Liver (tissue), 9 donors: ENCODE results near the gene PEX16. TPM values are rescaled to one million over a fixed set of nuclear protein-coding genes. Genes with fewer than 3 reads are reported as not detected.

Experiments
- DNase-seq: peaks from one replicate; pipeline ENCODE4 v3.0.0-alpha.2; 2017; ENCODE audit warnings: low spot score
- H3K27ac ChIP-seq, 2 donors: one replicate each; pipeline ENCODE4 v1.7.0; 2013; ENCODE audit warnings: inconsistent platforms in 2 of 2, low read length in 2 of 2, control low read depth in 1 of 2, low read depth in 1 of 2, mild to moderate bottlenecking in 1 of 2
- H3K27me3 ChIP-seq, 4 donors: one replicate each; pipeline versions ENCODE4 v1.6.1 to v1.7.0; 2013; ENCODE audit warnings: low read length in 3 of 4, inconsistent platforms in 1 of 4, mild to moderate bottlenecking in 1 of 4, moderate library complexity in 1 of 4; ENCODE audit not compliant: control insufficient read depth in 4 of 4, insufficient read depth in 4 of 4
- H3K36me3 ChIP-seq, 4 donors: one replicate each; pipeline versions ENCODE4 v1.6.1 to v1.7.0; 2013; ENCODE audit warnings: low read length in 3 of 4, mild to moderate bottlenecking in 3 of 4, low read depth in 1 of 4, moderate library complexity in 1 of 4; ENCODE audit not compliant: control insufficient read depth in 4 of 4, insufficient read depth in 3 of 4
- H3K4me1 ChIP-seq, 4 donors: one replicate each; pipeline versions ENCODE4 v1.6.1 to v1.7.0; 2013; ENCODE audit warnings: low read length in 3 of 4, mild to moderate bottlenecking in 3 of 4, moderate library complexity in 1 of 4; ENCODE audit not compliant: control insufficient read depth in 4 of 4, insufficient read depth in 4 of 4
- H3K4me3 ChIP-seq, 3 donors: one replicate each; pipeline versions ENCODE4 v1.6.1 to v1.7.0; 2013; ENCODE audit warnings: low read length in 3 of 3, control low read depth in 1 of 3, low read depth in 1 of 3, mild to moderate bottlenecking in 1 of 3
- H3K9ac ChIP-seq, 2 donors: one replicate each; pipeline ENCODE4 v1.7.0; 2013; ENCODE audit warnings: low read length in 2 of 2, mild to moderate bottlenecking in 2 of 2, moderate library complexity in 2 of 2, control low read depth in 1 of 2, low read depth in 1 of 2
- H3K9me3 ChIP-seq, 4 donors: one replicate each; pipeline versions ENCODE4 v1.6.1 to v1.7.0; 2013; ENCODE audit warnings: low read length in 3 of 4; ENCODE audit not compliant: control insufficient read depth in 4 of 4
- EGR1 ChIP-seq, 2 donors: IDR thresholded peaks; 2 replicates each; pipeline ENCODE4 v1.6.1; 2016 to 2018; ENCODE audit warnings: antibody characterized with exemption in 2 of 2, low read depth in 2 of 2
- FOXA1 ChIP-seq: IDR thresholded peaks from 2 replicates; pipeline ENCODE4 v1.6.1; 2016; ENCODE audit warnings: antibody characterized with exemption
- FOXA2 ChIP-seq: IDR thresholded peaks from 2 replicates; pipeline ENCODE4 v1.6.1; 2016; ENCODE audit warnings: antibody characterized with exemption
- GABPA ChIP-seq, 2 donors: IDR thresholded peaks in 1 of 2; conservative IDR thresholded peaks in 1 of 2; 2 replicates each; pipeline ENCODE4 v1.6.1; 2016; ENCODE audit warnings: antibody characterized with exemption in 2 of 2, mild to moderate bottlenecking in 1 of 2, moderate library complexity in 1 of 2
- HNF4A ChIP-seq, 2 donors: conservative IDR thresholded peaks; 2 replicates each; pipeline ENCODE4 v1.6.1; 2016; ENCODE audit warnings: antibody characterized with exemption in 2 of 2, mild to moderate bottlenecking in 2 of 2
- HNF4G ChIP-seq: IDR thresholded peaks from 2 replicates; pipeline ENCODE4 v1.6.1; 2016; ENCODE audit warnings: antibody characterized with exemption
- JUND ChIP-seq, 2 donors: IDR thresholded peaks; 2 replicates each; pipeline ENCODE4 v1.6.1; 2016; ENCODE audit warnings: antibody characterized with exemption in 2 of 2
- NR2F2 ChIP-seq: IDR thresholded peaks from 2 replicates; pipeline ENCODE4 v1.6.1; 2016; ENCODE audit warnings: antibody characterized with exemption
- RAD21 ChIP-seq, 2 donors: IDR thresholded peaks; 2 replicates each; pipeline ENCODE4 v1.6.1; 2016; ENCODE audit warnings: antibody characterized with exemption in 2 of 2, mild to moderate bottlenecking in 2 of 2
- RXRA ChIP-seq, 2 donors: IDR thresholded peaks; 2 replicates each; pipeline ENCODE4 v1.6.1; 2017 to 2018; ENCODE audit warnings: antibody characterized with exemption in 2 of 2, mild to moderate bottlenecking in 1 of 2
- SP1 ChIP-seq: IDR thresholded peaks from 2 replicates; pipeline ENCODE4 v1.6.1; 2018; ENCODE audit warnings: antibody characterized with exemption, mild to moderate bottlenecking
- TAF1 ChIP-seq: conservative IDR thresholded peaks from 2 replicates; pipeline ENCODE4 v1.6.1; 2016; ENCODE audit warnings: antibody characterized with exemption, mild to moderate bottlenecking
- YY1 ChIP-seq: IDR thresholded peaks from 2 replicates; pipeline ENCODE4 v1.6.1; 2016; ENCODE audit warnings: antibody characterized with exemption, mild to moderate bottlenecking
- WGBS: extraction: QIAGEN DNeasy Blood & Tissue Kit; methylation state at CpG from one replicate; pipeline ENCODE4 v1.1.7; 2013; 5-methylcytosine and 5-hydroxymethylcytosine counted together
- polyA plus RNA-seq, 2 donors: library from polyadenylated mRNA; stranded (reverse) in 1 of 2; unstranded in 1 of 2; fragments of 200-250 nt in 1 of 2; fragments of >200 nt in 1 of 2; fragmentation: Nextera tagmentation in 1 of 2; extraction: Ambion mirVana in 1 of 2; gene quantifications; one replicate each; pipeline versions ENCODE4 v1.2.1 to v1.2.3, GENCODE V29; 2013 to 2015
- total RNA-seq, 2 donors: library from RNA; depleted of rRNA; stranded (reverse); fragments of >200 nt; gene quantifications; one replicate each; pipeline ENCODE4 v1.2.3, GENCODE V29; 2014
- TF ChIP-seq, protein P1 (sequence below): IDR thresholded peaks from 2 replicates; pipeline ENCODE4 v1.6.1; 2016; ENCODE audit warnings: antibody characterized with exemption
- TF ChIP-seq, protein P2 (sequence below): IDR thresholded peaks from 2 replicates; pipeline ENCODE4 v1.6.1; 2016; ENCODE audit warnings: antibody characterized with exemption
- TF ChIP-seq, protein P3 (sequence below): IDR thresholded peaks from 2 replicates; pipeline ENCODE4 v1.6.1; 2016; ENCODE audit warnings: antibody characterized with exemption, mild to moderate bottlenecking
- TF ChIP-seq, protein P4 (sequence below): fragments of 150-350 bp; IDR thresholded peaks from 2 replicates; pipeline ENCODE4 v1.5.1; 2017; ENCODE audit warnings: improper control_type of control experiment, low read depth, low read length; ENCODE audit not compliant: missing input control
- TF ChIP-seq, protein P5 (sequence below): IDR thresholded peaks from 2 replicates; pipeline ENCODE4 v1.6.1; 2016; ENCODE audit warnings: antibody characterized with exemption
- donor health status: healthy.
- donor health status: healthy.
- donor health status: healthy.
- donor health status: healthy.
- donor health status: healthy.

Gene PEX16
- total and polyA plus RNA-seq, 4 donors, result 18.8 to 41.2 (median 29.8) TPM

DNA sequence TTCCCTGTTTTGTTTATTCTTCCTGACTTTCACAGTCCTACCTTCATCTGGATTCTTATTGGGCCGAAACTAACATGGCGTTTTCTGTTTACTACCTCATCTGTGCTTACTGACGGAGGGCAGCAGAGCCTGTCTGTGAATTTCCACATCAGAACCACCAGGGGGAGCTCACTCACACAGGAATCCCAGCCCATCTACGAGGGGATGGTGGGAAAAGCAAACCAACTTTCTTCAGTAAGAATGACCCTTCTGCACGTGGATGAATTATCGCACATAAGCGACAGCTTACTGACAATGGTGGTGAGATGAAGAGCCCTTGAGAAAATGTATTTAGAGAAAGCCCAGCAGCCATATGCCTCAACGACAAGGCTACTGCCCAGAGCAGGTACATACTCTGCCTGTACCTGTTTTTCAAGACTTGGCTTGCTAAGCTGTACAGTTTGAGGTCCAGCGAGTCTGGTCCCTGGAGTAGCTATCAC lies 47.3 kb upstream of the PEX16 start:
- Histone ChIP-seq H3K36me3 (peaks cover 0 to 18% (median 11%) of the 10 kb centered on the region in 4 donors), H3K4me1 (peaks cover 0 to 17% (median 10%) of the 10 kb centered on the region in 4 donors), H3K27me3 (no peaks in the 10 kb centered on the region), H3K9ac (no peak overlapping the region), H3K27ac (no peak overlapping the region), H3K4me3 (no peak overlapping the region), H3K9me3 (no peaks in the 10 kb centered on the region)
- WGBS, result 26% methylated on average over 9 of the region's 9 CpGs
- peak; percentile 54 for DNase-seq
- TF ChIP-seq, protein P1, sequence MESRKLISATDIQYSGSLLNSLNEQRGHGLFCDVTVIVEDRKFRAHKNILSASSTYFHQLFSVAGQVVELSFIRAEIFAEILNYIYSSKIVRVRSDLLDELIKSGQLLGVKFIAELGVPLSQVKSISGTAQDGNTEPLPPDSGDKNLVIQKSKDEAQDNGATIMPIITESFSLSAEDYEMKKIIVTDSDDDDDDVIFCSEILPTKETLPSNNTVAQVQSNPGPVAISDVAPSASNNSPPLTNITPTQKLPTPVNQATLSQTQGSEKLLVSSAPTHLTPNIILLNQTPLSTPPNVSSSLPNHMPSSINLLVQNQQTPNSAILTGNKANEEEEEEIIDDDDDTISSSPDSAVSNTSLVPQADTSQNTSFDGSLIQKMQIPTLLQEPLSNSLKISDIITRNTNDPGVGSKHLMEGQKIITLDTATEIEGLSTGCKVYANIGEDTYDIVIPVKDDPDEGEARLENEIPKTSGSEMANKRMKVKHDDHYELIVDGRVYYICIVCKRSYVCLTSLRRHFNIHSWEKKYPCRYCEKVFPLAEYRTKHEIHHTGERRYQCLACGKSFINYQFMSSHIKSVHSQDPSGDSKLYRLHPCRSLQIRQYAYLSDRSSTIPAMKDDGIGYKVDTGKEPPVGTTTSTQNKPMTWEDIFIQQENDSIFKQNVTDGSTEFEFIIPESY, result no peak
- TF ChIP-seq SP1 (no peak), RXRA (IDR thresholded peaks at IDR 0.05) (peak in 1 of 2 donors; percentile 24), TAF1 (no peak), RAD21 (IDR thresholded peaks at IDR 0.05) (peak; percentile 89 to 96), GABPA (IDR thresholded peaks at IDR 0.05 in 1 of 2, conservative IDR thresholded peaks at IDR 0.05 in 1 of 2) (no peak), NR2F2 (no peak), FOXA1 (no peak), EGR1 (IDR thresholded peaks at IDR 0.05; ENCODE audit: low read depth in 2 of 2) (no peak), HNF4A (conservative IDR thresholded peaks at IDR 0.05) (no peak), HNF4G (no peak), FOXA2 (no peak), YY1 (peak; percentile 78), JUND (IDR thresholded peaks at IDR 0.05) (no peak)
- TF ChIP-seq, protein P2, sequence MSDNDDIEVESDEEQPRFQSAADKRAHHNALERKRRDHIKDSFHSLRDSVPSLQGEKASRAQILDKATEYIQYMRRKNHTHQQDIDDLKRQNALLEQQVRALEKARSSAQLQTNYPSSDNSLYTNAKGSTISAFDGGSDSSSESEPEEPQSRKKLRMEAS, result no peak
- TF ChIP-seq, protein P3, sequence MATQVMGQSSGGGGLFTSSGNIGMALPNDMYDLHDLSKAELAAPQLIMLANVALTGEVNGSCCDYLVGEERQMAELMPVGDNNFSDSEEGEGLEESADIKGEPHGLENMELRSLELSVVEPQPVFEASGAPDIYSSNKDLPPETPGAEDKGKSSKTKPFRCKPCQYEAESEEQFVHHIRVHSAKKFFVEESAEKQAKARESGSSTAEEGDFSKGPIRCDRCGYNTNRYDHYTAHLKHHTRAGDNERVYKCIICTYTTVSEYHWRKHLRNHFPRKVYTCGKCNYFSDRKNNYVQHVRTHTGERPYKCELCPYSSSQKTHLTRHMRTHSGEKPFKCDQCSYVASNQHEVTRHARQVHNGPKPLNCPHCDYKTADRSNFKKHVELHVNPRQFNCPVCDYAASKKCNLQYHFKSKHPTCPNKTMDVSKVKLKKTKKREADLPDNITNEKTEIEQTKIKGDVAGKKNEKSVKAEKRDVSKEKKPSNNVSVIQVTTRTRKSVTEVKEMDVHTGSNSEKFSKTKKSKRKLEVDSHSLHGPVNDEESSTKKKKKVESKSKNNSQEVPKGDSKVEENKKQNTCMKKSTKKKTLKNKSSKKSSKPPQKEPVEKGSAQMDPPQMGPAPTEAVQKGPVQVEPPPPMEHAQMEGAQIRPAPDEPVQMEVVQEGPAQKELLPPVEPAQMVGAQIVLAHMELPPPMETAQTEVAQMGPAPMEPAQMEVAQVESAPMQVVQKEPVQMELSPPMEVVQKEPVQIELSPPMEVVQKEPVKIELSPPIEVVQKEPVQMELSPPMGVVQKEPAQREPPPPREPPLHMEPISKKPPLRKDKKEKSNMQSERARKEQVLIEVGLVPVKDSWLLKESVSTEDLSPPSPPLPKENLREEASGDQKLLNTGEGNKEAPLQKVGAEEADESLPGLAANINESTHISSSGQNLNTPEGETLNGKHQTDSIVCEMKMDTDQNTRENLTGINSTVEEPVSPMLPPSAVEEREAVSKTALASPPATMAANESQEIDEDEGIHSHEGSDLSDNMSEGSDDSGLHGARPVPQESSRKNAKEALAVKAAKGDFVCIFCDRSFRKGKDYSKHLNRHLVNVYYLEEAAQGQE, result no peak
- TF ChIP-seq, protein P4, sequence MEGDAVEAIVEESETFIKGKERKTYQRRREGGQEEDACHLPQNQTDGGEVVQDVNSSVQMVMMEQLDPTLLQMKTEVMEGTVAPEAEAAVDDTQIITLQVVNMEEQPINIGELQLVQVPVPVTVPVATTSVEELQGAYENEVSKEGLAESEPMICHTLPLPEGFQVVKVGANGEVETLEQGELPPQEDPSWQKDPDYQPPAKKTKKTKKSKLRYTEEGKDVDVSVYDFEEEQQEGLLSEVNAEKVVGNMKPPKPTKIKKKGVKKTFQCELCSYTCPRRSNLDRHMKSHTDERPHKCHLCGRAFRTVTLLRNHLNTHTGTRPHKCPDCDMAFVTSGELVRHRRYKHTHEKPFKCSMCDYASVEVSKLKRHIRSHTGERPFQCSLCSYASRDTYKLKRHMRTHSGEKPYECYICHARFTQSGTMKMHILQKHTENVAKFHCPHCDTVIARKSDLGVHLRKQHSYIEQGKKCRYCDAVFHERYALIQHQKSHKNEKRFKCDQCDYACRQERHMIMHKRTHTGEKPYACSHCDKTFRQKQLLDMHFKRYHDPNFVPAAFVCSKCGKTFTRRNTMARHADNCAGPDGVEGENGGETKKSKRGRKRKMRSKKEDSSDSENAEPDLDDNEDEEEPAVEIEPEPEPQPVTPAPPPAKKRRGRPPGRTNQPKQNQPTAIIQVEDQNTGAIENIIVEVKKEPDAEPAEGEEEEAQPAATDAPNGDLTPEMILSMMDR, result peak; percentile 87
- TF ChIP-seq, protein P5, sequence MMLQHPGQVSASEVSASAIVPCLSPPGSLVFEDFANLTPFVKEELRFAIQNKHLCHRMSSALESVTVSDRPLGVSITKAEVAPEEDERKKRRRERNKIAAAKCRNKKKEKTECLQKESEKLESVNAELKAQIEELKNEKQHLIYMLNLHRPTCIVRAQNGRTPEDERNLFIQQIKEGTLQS, result no peak
